VCaP (cell line): ENCODE results near the gene PPFIBP1.
A peak's percentile ranks its signal among the peaks of the same experiment; 100 is the strongest.

Source experiments
- H3K27ac ChIP-seq: fragments of 450-650 bp; 2 replicates; pipeline ENCODE4 v1.5.1; 2017
- CTCF ChIP-seq: fragments of 450-650 bp; conservative IDR thresholded peaks from 2 replicates; pipeline ENCODE4 v1.5.1; 2017; ENCODE audit warnings: mild to moderate bottlenecking, moderate library complexity

PPFIBP1 gene

GRCh38 chr12:27555361-27555760 is 31.4 kb downstream of the PPFIBP1 start:
- no peak overlapping the region for H3K27ac ChIP-seq
- no peak for TF ChIP-seq CTCF

GRCh38 chr12:27555925-27556778 is 32.1 kb downstream of the PPFIBP1 start:
- H3K27ac ChIP-seq, result no peak overlapping the region
- TF ChIP-seq CTCF, result no peak

- no peak for TF ChIP-seq CTCF
Measured at GRCh38 chr12:27560126-27560525, 36.1 kb downstream of the PPFIBP1 start.

GRCh38 chr12:27561535-27562350 is 37.7 kb downstream of the PPFIBP1 start:
- no peak for TF ChIP-seq CTCF
- H3K27ac ChIP-seq, result no peak overlapping the region

More at GRCh38 chr12:27560126-27560525, 36.1 kb downstream of the PPFIBP1 start:
- H3K27ac ChIP-seq, result no peak overlapping the region

GRCh38 chr12:27564612-27565213 is 40.7 kb downstream of the PPFIBP1 start:
- TF ChIP-seq CTCF, result no peak
- no peak overlapping the region for H3K27ac ChIP-seq

- H3K27ac ChIP-seq, result no peak overlapping the region
Measured at GRCh38 chr12:27566159-27566558, 42.2 kb downstream of the PPFIBP1 start.

More at GRCh38 chr12:27566159-27566558, 42.2 kb downstream of the PPFIBP1 start:
- peak; percentile 57 for TF ChIP-seq CTCF
